Panc1 (cell line): Measurements from ENCODE around the gene ANTXR2.

Experiments
- CTCF ChIP-seq: fragments of 450-650 bp; IDR thresholded peaks from 2 replicates; pipeline ENCODE4 v1.5.1; 2017; ENCODE audit warnings: mild to moderate bottlenecking
- POLR2AphosphoS5 ChIP-seq: IDR thresholded peaks from 2 replicates; pipeline ENCODE4 v1.6.1; 2012; ENCODE audit warnings: mild to moderate bottlenecking, low read depth, low read length, moderate library complexity
- REST ChIP-seq, 2 experiments: IDR thresholded peaks; 2 replicates each; pipeline ENCODE4 v1.6.1; 2011 to 2012; ENCODE audit warnings: low read depth in 2 of 2, control low read depth in 1 of 2, low read length in 1 of 2, mild to moderate bottlenecking in 1 of 2, moderate library complexity in 1 of 2; ENCODE audit not compliant: insufficient read depth in 1 of 2
- TCF7L2 ChIP-seq: IDR thresholded peaks from 2 replicates; pipeline ENCODE4 v1.6.1; 2011; ENCODE audit warnings: mild to moderate bottlenecking, low read depth, low read length, inconsistent platforms

GRCh38 chr4:79959652-79960051 is 113.4 kb downstream of the ANTXR2 start:
- TF ChIP-seq REST (IDR thresholded peaks at IDR 0.05; ENCODE audit: insufficient read depth in 1 of 2, low read depth in 2 of 2, low read length in 1 of 2) (no peak), CTCF (no peak), POLR2AphosphoS5 (no peak), TCF7L2 (no peak)
